ENCODE data around the gene ABCB11. TPM values are rescaled to one million over a fixed set of nuclear protein-coding genes. Genes with fewer than 3 reads are reported as not detected.

ABCB11 gene
- total and polyA plus RNA-seq, 9 of the 15 experiments (the other 6 are each of a cell fraction or from before 2014, with no cell fraction given), result 0.04 to 0.51 (median 0.10) TPM; not detected in 1

GRCh38 chr2:168935810-168936581 lies 95.1 kb downstream of the ABCB11 start (continued):
- TF ChIP-seq ZNF584 (CRISPR knock-in tag; IDR thresholded peaks at IDR 0.05; ENCODE audit: low read depth) (peak; percentile 92), MNT (conservative IDR thresholded peaks at IDR 0.05) (peak in 1 of 2 experiments; percentile 87; a peak in 2 of 4 replicates), STAG1 (CRISPR knock-in tag; IDR thresholded peaks at IDR 0.05; ENCODE audit: borderline replicate concordance) (no peak), ETV1 (tag; conservative IDR thresholded peaks at IDR 0.05; ENCODE audit: low read depth) (peak; percentile 99), ELK1 (CRISPR knock-in tag; IDR thresholded peaks at IDR 0.05) (no peak), RBFOX2 (IDR thresholded peaks at IDR 0.05; ENCODE audit: low read depth, low read length) (peak; percentile 63), CEBPZ (IDR thresholded peaks at IDR 0.05; ENCODE audit: borderline replicate concordance, low read depth, low read length) (no peak), ZBTB1 (CRISPR knock-in tag; IDR thresholded peaks at IDR 0.05; ENCODE audit: borderline replicate concordance, low read depth) (no peak), ZNF212 (CRISPR knock-in tag; IDR thresholded peaks at IDR 0.05) (no peak), SUPT5H (IDR thresholded peaks at IDR 0.05) (no peak), STAT5B (CRISPR knock-in tag; IDR thresholded peaks at IDR 0.05) (no peak), ATF3 (IDR thresholded peaks at IDR 0.05) (peak; percentile 80), ATF3 (CRISPR knock-in tag; conservative IDR thresholded peaks at IDR 0.05) (peak; percentile 66; the same call in 1 of the 2 replicates), HLTF (IDR thresholded peaks at IDR 0.05) (peak; percentile 93; the same call in 1 of the 2 replicates), GMEB1 (CRISPR knock-in tag; IDR thresholded peaks at IDR 0.05) (peak; percentile 35), ZNF23 (CRISPR knock-in tag; IDR thresholded peaks at IDR 0.05) (no peak), TOE1 (IDR thresholded peaks at IDR 0.05; ENCODE audit: borderline replicate concordance) (peak; percentile 72), TOE1 (CRISPR knock-in tag; IDR thresholded peaks at IDR 0.05; ENCODE audit: borderline replicate concordance, low read depth) (peak; percentile 92), IFI16 (CRISPR knock-in tag; IDR thresholded peaks at IDR 0.05) (0 out of 2 replicates have a peak, but pooled peaks have one; percentile 62)
